GM23338 (cell line): Measurements from ENCODE around the gene NTN1. TPM values are rescaled to one million over a fixed set of nuclear protein-coding genes. Genes with fewer than 3 reads are reported as not detected.

Experiments used
- ATAC-seq: fragments of 200-7000 bp; cut with Tn5 transposase; 3 replicates; pipeline ENCODE4 v1.9.1; 2020
- DNase-seq: peaks from one replicate; pipeline ENCODE4 v3.0.0-alpha.2; 2015; ENCODE audit warnings: low spot score
- H2AFZ ChIP-seq: fragments of 200-600 bp; sonication (generic); 2 replicates; pipeline ENCODE4 v1.8.0; 2016; ENCODE audit warnings: antibody characterized with exemption, mild to moderate bottlenecking, moderate library complexity
- H3F3A ChIP-seq: fragments of 200-600 bp; sonication (generic); replicated peaks from 2 replicates; pipeline ENCODE4 v1.8.0; 2017; ENCODE audit warnings: antibody characterized with exemption, mixed run types, low read depth
- H3K27ac ChIP-seq: fragments of 200-600 bp; sonication (generic); 2 replicates; pipeline ENCODE4 v1.6.1; 2016; ENCODE audit warnings: low read depth
- H3K27me3 ChIP-seq: fragments of 200-600 bp; sonication (generic); 2 replicates; pipeline ENCODE4 v1.8.0; 2016; ENCODE audit warnings: mild to moderate bottlenecking, mixed run types, moderate library complexity; ENCODE audit not compliant: insufficient read depth
- H3K36me3 ChIP-seq: fragments of 200-600 bp; sonication (generic); 2 replicates; pipeline ENCODE4 v1.8.0; 2016; ENCODE audit warnings: mild to moderate bottlenecking; ENCODE audit not compliant: insufficient read depth
- H3K4me1 ChIP-seq: fragments of 200-600 bp; sonication (generic); 2 replicates; pipeline ENCODE4 v1.8.0; 2016; ENCODE audit warnings: mild to moderate bottlenecking, moderate library complexity; ENCODE audit not compliant: insufficient read depth
- H3K4me2 ChIP-seq: fragments of 200-600 bp; sonication (generic); 2 replicates; pipeline ENCODE4 v1.7.1; 2017; ENCODE audit warnings: mixed run types
- H3K4me3 ChIP-seq: fragments of 200-600 bp; sonication (generic); 2 replicates; pipeline ENCODE4 v1.6.1; 2016; ENCODE audit warnings: mixed run types
- H3K79me2 ChIP-seq: fragments of 200-600 bp; sonication (generic); replicated peaks from 2 replicates; pipeline ENCODE4 v1.8.0; 2017; ENCODE audit warnings: mild to moderate bottlenecking; ENCODE audit not compliant: insufficient read depth
- H3K9me2 ChIP-seq: fragments of 200-600 bp; sonication (generic); 2 replicates; pipeline ENCODE4 v1.8.0; 2017; ENCODE audit not compliant: insufficient read depth
- H4K20me1 ChIP-seq: fragments of 200-600 bp; sonication (generic); replicated peaks from 2 replicates; pipeline ENCODE4 v1.8.0; 2017; ENCODE audit warnings: mild to moderate bottlenecking; ENCODE audit not compliant: insufficient read depth
- H3K27ac Mint-ChIP-seq: 2 replicates; pipeline ENCODE4 v1.8.0; 2020; ENCODE audit warnings: inconsistent platforms, mild to moderate bottlenecking, moderate library complexity, mixed read lengths
- H3K27me3 Mint-ChIP-seq: 3 replicates; pipeline ENCODE4 v1.8.0; 2022; ENCODE audit warnings: low read depth, mild to moderate bottlenecking, moderate library complexity, mixed read lengths, inconsistent platforms; ENCODE audit not compliant: insufficient read depth, poor library complexity
- H3K36me3 Mint-ChIP-seq: 3 replicates; pipeline ENCODE4 v1.8.0; 2021; ENCODE audit warnings: low read depth, mild to moderate bottlenecking, inconsistent platforms, moderate library complexity, mixed read lengths
- H3K4me1 Mint-ChIP-seq: 3 replicates; pipeline ENCODE4 v1.8.0; 2020; ENCODE audit warnings: mild to moderate bottlenecking, inconsistent platforms, mixed read lengths
- H3K4me3 Mint-ChIP-seq: 3 replicates; pipeline ENCODE4 v1.8.0; 2021; ENCODE audit warnings: moderate library complexity, mild to moderate bottlenecking, inconsistent platforms, mixed read lengths
- H3K9me3 Mint-ChIP-seq: 3 replicates; pipeline ENCODE4 v1.8.0; 2020; ENCODE audit warnings: moderate library complexity, mild to moderate bottlenecking, inconsistent platforms, mixed read lengths
- CREB1 ChIP-seq: fragments of 250-450 bp; sonication (Bioruptor Pico); IDR thresholded peaks from 2 replicates; pipeline ENCODE4 v1.5.0; 2020; ENCODE audit warnings: low read depth, mild to moderate bottlenecking, moderate library complexity
- CTCF ChIP-seq, 2 experiments: fragments of 200-600 bp in 1 of 2; sonication (generic) in 1 of 2; conservative IDR thresholded peaks; 2 replicates each; pipeline versions ENCODE4 v1.5.1 to v1.6.1; 2016 to 2017; ENCODE audit warnings: antibody characterized with exemption in 2 of 2, low read depth in 2 of 2, mild to moderate bottlenecking in 2 of 2, moderate library complexity in 1 of 2
- ETS1 ChIP-seq: IDR thresholded peaks from 2 replicates; pipeline ENCODE4 v1.6.1; 2016; ENCODE audit warnings: antibody characterized with exemption
- EZH2 ChIP-seq: fragments of 200-600 bp; sonication (generic); IDR thresholded peaks from one replicate; pipeline ENCODE4 v1.8.0; 2017; ENCODE audit warnings: antibody characterized with exemption, mild to moderate bottlenecking, low read depth; ENCODE audit not compliant: unreplicated experiment
- EZH2phosphoT487 ChIP-seq: fragments of 200-600 bp; sonication (generic); IDR thresholded peaks from one replicate; pipeline ENCODE4 v1.8.1; 2018; ENCODE audit warnings: antibody characterized with exemption; ENCODE audit not compliant: unreplicated experiment
- JUNB ChIP-seq: IDR thresholded peaks from one replicate; pipeline ENCODE4 v1.6.1; 2016; ENCODE audit warnings: antibody characterized with exemption; ENCODE audit not compliant: unreplicated experiment
- NANOG ChIP-seq: IDR thresholded peaks from 2 replicates; pipeline ENCODE4 v1.6.1; 2016; ENCODE audit warnings: antibody characterized with exemption, borderline replicate concordance
- POLR2AphosphoS5 ChIP-seq: IDR thresholded peaks from 2 replicates; pipeline ENCODE4 v1.6.1; 2016; ENCODE audit warnings: antibody characterized with exemption, low read depth
- REST ChIP-seq: IDR thresholded peaks from one replicate; pipeline ENCODE4 v1.6.1; 2018; ENCODE audit warnings: antibody characterized with exemption; ENCODE audit not compliant: unreplicated experiment
- STAT1 ChIP-seq: IDR thresholded peaks from one replicate; pipeline ENCODE4 v1.6.1; 2016; ENCODE audit warnings: antibody characterized with exemption; ENCODE audit not compliant: unreplicated experiment
- ZNF114 ChIP-seq: fragments of 250-450 bp; sonication (Bioruptor Pico); IDR thresholded peaks from 2 replicates; pipeline ENCODE4 v1.5.0; 2020; ENCODE audit warnings: mild to moderate bottlenecking, moderate library complexity
- ZNF331 ChIP-seq: fragments of 250-450 bp; sonication (Bioruptor Pico); IDR thresholded peaks from 2 replicates; pipeline ENCODE4 v1.5.0; 2020; ENCODE audit warnings: low read depth, mild to moderate bottlenecking, moderate library complexity
- ZNF462 ChIP-seq: fragments of 250-450 bp; sonication (Bioruptor Pico); IDR thresholded peaks from 2 replicates; pipeline ENCODE4 v1.5.0; 2020; ENCODE audit warnings: mild to moderate bottlenecking, moderate library complexity
- polyA plus RNA-seq: library from polyadenylated mRNA; unstranded; fragments of >200 nt; fragmentation: Nextera tagmentation; extraction: Ambion mirVana; gene quantifications from 2 replicates; pipeline ENCODE4 v1.2.1, GENCODE V29; 2016
- total RNA-seq: library from RNA; depleted of rRNA; stranded (reverse); fragments of >200 nt; shearing (Covaris generic); gene quantifications from 2 replicates; pipeline ENCODE4 v1.2.3, GENCODE V29; 2014

NTN1 gene
- total and polyA plus RNA-seq, 2 experiments from 2014 or later = 0.57 to 2.6 TPM

- H3K36me3 Mint-ChIP-seq = no peaks in the 10 kb centered on the region
- ATAC-seq (no peak), DNase-seq (no peak)
- Histone ChIP-seq H4K20me1 (no peaks in the 10 kb centered on the region), H3K4me1 (no peaks in the 10 kb centered on the region), H3K27ac (no peak overlapping the region), H3K9me2 (no peaks in the 10 kb centered on the region), H3F3A (no peaks in the 10 kb centered on the region), H3K4me2 (no peak overlapping the region), H3K79me2 (no peaks in the 10 kb centered on the region), H2AFZ (no peak overlapping the region), H3K4me3 (no peak overlapping the region), H3K36me3 (no peaks in the 10 kb centered on the region), H3K27me3 (no peaks in the 10 kb centered on the region)
- H3K9me3 Mint-ChIP-seq = no peaks in the 10 kb centered on the region; the same call in 2 of the 3 replicates
- H3K4me3 Mint-ChIP-seq = no peak overlapping the region
- peaks cover 9% of the 10 kb centered on the region for H3K27me3 Mint-ChIP-seq
- H3K27ac Mint-ChIP-seq = no peak overlapping the region
- no peak for TF ChIP-seq EZH2phosphoT487
- no peak for TF ChIP-seq ZNF331 (CRISPR knock-in tag)
- TF ChIP-seq CTCF (conservative IDR thresholded peaks at IDR 0.05; ENCODE audit: low read depth in 2 of 2) = no peak
- TF ChIP-seq JUNB = no peak
- TF ChIP-seq REST = no peak
- no peak for TF ChIP-seq STAT1
- TF ChIP-seq ETS1 = no peak
- TF ChIP-seq ZNF462 (CRISPR knock-in tag) = no peak
- no peak for TF ChIP-seq POLR2AphosphoS5
- TF ChIP-seq ZNF114 (CRISPR knock-in tag) = no peak
- TF ChIP-seq CREB1 (CRISPR knock-in tag) = no peak
- no peak for TF ChIP-seq NANOG
- no peak for TF ChIP-seq EZH2
- H3K4me1 Mint-ChIP-seq = peaks cover 2% of the 10 kb centered on the region; the same call in 1 of the 3 replicates
Measured at GRCh38 chr17:9203771-9204425, 182.6 kb downstream of the NTN1 start.
